Kidney epithelial cell (primary cell): ENCODE data around the gene PCNT. TPM values are rescaled to one million over a fixed set of nuclear protein-coding genes. Genes with fewer than 3 reads are reported as not detected.

Source experiments
- DNase-seq: peaks from one replicate; pipeline ENCODE4 v3.0.0-alpha.2; 2010; ENCODE audit warnings: low read depth
- H3K27me3 ChIP-seq: 2 replicates; pipeline ENCODE4 v1.6.0; 2011; ENCODE audit warnings: low read length; ENCODE audit not compliant: control insufficient read depth, insufficient read depth
- H3K36me3 ChIP-seq: 2 replicates; pipeline ENCODE4 v1.5.1; 2011; ENCODE audit warnings: low read length; ENCODE audit not compliant: control insufficient read depth, insufficient read depth
- H3K4me3 ChIP-seq: 2 replicates; pipeline ENCODE4 v1.5.1; 2011; ENCODE audit warnings: low read depth, mild to moderate bottlenecking, control low read depth, low read length
- total RNA-seq: library from RNA; depleted of rRNA; stranded (reverse); fragments of >200 nt; gene quantifications from 2 replicates; pipeline ENCODE4 v1.2.3, GENCODE V29; 2015
- TF ChIP-seq, protein P1 (sequence below): IDR thresholded peaks from 2 replicates; pipeline ENCODE4 v1.5.1; 2011; ENCODE audit warnings: mild to moderate bottlenecking, moderate library complexity, low read length, control low read depth, inconsistent platforms; ENCODE audit not compliant: insufficient read depth, poor library complexity, severe bottlenecking

The PCNT gene
- total RNA-seq, 1 donor from 2014 or later, result 22.2 TPM

- no peak for DNase-seq
- H3K27me3 ChIP-seq, result no peaks in the 10 kb centered on the region
- TF ChIP-seq, protein P1, sequence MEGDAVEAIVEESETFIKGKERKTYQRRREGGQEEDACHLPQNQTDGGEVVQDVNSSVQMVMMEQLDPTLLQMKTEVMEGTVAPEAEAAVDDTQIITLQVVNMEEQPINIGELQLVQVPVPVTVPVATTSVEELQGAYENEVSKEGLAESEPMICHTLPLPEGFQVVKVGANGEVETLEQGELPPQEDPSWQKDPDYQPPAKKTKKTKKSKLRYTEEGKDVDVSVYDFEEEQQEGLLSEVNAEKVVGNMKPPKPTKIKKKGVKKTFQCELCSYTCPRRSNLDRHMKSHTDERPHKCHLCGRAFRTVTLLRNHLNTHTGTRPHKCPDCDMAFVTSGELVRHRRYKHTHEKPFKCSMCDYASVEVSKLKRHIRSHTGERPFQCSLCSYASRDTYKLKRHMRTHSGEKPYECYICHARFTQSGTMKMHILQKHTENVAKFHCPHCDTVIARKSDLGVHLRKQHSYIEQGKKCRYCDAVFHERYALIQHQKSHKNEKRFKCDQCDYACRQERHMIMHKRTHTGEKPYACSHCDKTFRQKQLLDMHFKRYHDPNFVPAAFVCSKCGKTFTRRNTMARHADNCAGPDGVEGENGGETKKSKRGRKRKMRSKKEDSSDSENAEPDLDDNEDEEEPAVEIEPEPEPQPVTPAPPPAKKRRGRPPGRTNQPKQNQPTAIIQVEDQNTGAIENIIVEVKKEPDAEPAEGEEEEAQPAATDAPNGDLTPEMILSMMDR, result no peak
- H3K4me3 ChIP-seq, result no peak overlapping the region
- H3K36me3 ChIP-seq, result peaks cover 2% of the 10 kb centered on the region
Measured at GRCh38 chr21:46406001-46406400, 82.0 kb downstream of the PCNT start.

GRCh38 chr21:46409641-46410406 is 85.9 kb downstream of the PCNT start:
- Histone ChIP-seq H3K4me3 (no peak overlapping the region), H3K27me3 (no peaks in the 10 kb centered on the region), H3K36me3 (no peaks in the 10 kb centered on the region)
- no peak for DNase-seq
- TF ChIP-seq, protein P1, result no peak

DNA sequence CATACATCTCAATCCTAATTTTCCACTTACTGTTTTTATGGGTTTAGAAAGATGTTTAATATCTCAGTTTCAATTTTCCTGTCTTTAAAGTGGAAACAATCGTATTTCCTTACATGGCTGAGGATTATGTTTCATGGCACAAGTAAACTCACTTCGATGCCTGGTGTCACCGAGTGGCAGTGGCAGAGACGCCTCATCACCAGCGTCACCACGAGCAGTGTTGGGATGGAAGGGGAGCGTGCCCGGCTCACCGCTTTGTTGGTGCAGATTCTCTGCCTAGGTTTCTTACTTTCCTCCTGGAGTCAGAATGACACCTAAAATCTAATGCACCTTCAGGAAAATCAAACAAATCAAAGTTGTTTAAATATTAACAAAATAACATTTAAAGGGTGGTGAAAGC is 86.6 kb downstream of the PCNT start:
- no peak overlapping the region for H3K4me3 ChIP-seq
- H3K27me3 ChIP-seq, result no peaks in the 10 kb centered on the region
- TF ChIP-seq, protein P1, result no peak
- no peaks in the 10 kb centered on the region for H3K36me3 ChIP-seq
- DNase-seq, result no peak

DNA sequence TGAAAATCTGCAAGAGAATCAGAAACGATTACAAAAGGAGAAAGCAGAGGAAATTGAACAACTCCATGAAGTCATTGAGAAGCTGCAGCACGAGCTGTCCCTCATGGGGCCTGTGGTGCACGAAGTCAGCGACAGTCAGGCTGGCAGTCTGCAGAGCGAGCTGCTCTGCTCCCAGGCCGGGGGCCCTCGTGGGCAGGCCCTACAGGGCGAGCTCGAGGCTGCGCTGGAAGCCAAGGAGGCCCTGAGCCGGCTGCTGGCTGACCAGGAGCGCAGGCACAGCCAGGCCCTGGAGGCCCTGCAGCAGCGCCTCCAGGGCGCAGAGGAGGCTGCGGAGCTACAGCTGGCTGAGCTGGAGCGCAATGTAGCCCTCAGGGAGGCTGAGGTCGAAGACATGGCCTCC is 87.3 kb downstream of the PCNT start:
- H3K4me3 ChIP-seq, result no peak overlapping the region
- TF ChIP-seq, protein P1, result no peak
- DNase-seq, result no peak
- no peaks in the 10 kb centered on the region for H3K36me3 ChIP-seq
- H3K27me3 ChIP-seq, result no peaks in the 10 kb centered on the region

GRCh38 chr21:46411691-46412090 is 87.7 kb downstream of the PCNT start:
- Histone ChIP-seq H3K27me3 (no peaks in the 10 kb centered on the region), H3K4me3 (no peak overlapping the region), H3K36me3 (no peaks in the 10 kb centered on the region)
- no peak for DNase-seq
- TF ChIP-seq, protein P1, result no peak

DNA sequence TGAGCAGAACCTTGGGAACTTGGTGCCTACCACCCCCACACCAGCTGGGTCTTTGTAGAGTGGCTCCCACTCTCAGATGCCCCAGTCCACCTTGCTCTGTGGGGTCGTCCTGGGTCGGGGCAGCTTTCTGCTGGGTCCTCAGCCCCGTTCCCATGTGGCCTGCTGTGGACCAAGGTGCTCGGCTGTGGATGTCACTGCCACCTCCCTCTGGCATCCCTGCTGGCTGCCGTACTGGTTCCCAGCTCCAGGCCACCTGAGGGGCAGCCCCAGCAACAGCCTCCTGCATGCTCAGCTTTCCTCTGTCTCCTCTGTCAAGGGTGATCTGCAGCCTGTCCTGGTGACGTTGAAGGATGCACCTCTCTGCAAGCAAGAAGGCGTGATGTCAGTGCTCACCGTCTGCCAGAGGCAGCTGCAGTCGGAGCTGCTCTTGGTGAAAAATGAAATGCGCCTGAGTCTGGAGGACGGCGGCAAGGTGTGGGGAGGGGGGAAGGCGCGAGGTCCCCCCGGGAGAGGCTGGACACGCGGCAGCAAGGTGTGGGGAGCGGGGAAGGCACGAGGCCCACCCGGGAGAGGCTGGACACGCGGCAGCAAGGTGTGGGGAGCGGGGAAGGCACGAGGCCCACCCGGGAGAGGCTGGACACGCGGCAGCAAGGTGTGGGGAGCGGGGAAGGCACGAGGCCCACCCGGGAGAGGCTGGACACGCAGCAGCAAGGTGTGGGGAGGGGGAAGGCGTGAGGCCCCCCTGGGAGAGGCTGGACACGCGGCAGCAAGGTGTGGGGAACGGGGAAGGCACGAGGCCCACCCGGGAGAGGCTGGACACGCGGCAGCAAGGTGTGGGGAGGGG is 88.8 kb downstream of the PCNT start:
- no peaks in the 10 kb centered on the region for H3K27me3 ChIP-seq
- DNase-seq, result no peak
- no peaks in the 10 kb centered on the region for H3K36me3 ChIP-seq
- H3K4me3 ChIP-seq, result no peak overlapping the region
- TF ChIP-seq, protein P1, result no peak
